Central memory CD4-positive, alpha-beta T cell (primary cell): ENCODE results near the gene RNF217.
"Not testable (repeated sequence)": the region's sequence is repeated elsewhere in the genome, so short reads cannot be mapped to it uniquely, and the experiment has no call there.

ENCODE experiments used
- DNase-seq: peaks from one replicate; pipeline ENCODE4 v3.0.0; 2022

The RNF217 gene

GRCh38 chr6:125102411-125102810 is 140.2 kb downstream of the RNF217 start:
- no peak for DNase-seq

- DNase-seq, result no peak
Measured at GRCh38 chr6:125102891-125103290, 140.7 kb downstream of the RNF217 start.

GRCh38 chr6:125104425-125104824 is 142.2 kb downstream of the RNF217 start:
- no peak for DNase-seq

GRCh38 chr6:125107048-125107447 is 144.8 kb downstream of the RNF217 start:
- no peak for DNase-seq

GRCh38 chr6:125107896-125108295 is 145.7 kb downstream of the RNF217 start:
- DNase-seq, result no peak

GRCh38 chr6:125110056-125110455 is 147.8 kb downstream of the RNF217 start:
- no peak for DNase-seq

GRCh38 chr6:125111219-125111983 is 149.2 kb downstream of the RNF217 start:
- no peak for DNase-seq

- DNase-seq, result no peak
Measured at GRCh38 chr6:125112934-125113333, 150.7 kb downstream of the RNF217 start.

GRCh38 chr6:125114248-125114858 is 152.1 kb downstream of the RNF217 start:
- peak; percentile 25 for DNase-seq

- DNase-seq, result no peak
Measured at GRCh38 chr6:125116170-125116569, 153.9 kb downstream of the RNF217 start.

- DNase-seq, result no peak
Measured at GRCh38 chr6:125116710-125117109, 154.5 kb downstream of the RNF217 start.

- DNase-seq, result no peak
Measured at GRCh38 chr6:125117818-125118217, 155.6 kb downstream of the RNF217 start.

GRCh38 chr6:125120054-125120590 is 157.9 kb downstream of the RNF217 start:
- DNase-seq, result no peak

GRCh38 chr6:125121894-125122293 is 159.7 kb downstream of the RNF217 start:
- DNase-seq, result no peak

GRCh38 chr6:125123051-125123450 is 160.8 kb downstream of the RNF217 start:
- no peak for DNase-seq

- DNase-seq, result no peak
Measured at GRCh38 chr6:125123468-125124048, 161.3 kb downstream of the RNF217 start.

GRCh38 chr6:125124049-125124669 is 161.9 kb downstream of the RNF217 start:
- no peak for DNase-seq

- DNase-seq, result not testable (repeated sequence)
Measured at GRCh38 chr6:125125856-125126255, 163.6 kb downstream of the RNF217 start.

- DNase-seq, result no peak
Measured at GRCh38 chr6:125129354-125129753, 167.1 kb downstream of the RNF217 start.

- no peak for DNase-seq
Measured at GRCh38 chr6:125132058-125132457, 169.8 kb downstream of the RNF217 start.

GRCh38 chr6:125136378-125136777 is 174.1 kb downstream of the RNF217 start:
- no peak for DNase-seq

- DNase-seq, result no peak
Measured at GRCh38 chr6:125138083-125138482, 175.8 kb downstream of the RNF217 start.

- DNase-seq, result no peak
Measured at GRCh38 chr6:125140808-125141207, 178.6 kb downstream of the RNF217 start.
